Ovary (tissue), 3 donors: ENCODE results near the gene CWC25.

Source experiments
- CTCF ChIP-seq, 3 donors: fragments of 450-650 bp in 2 of 3; fragments of 200-600 bp in 1 of 3; IDR thresholded peaks; one replicate each; pipeline versions ENCODE4 v1.5.1 to v1.8.0; 2016 to 2022; ENCODE audit warnings: antibody characterized with exemption in 3 of 3, mild to moderate bottlenecking in 1 of 3
- EP300 ChIP-seq: sonication (generic); formaldehyde crosslinking; IDR thresholded peaks from one replicate; pipeline ENCODE4 v1.6.1; 2017; ENCODE audit warnings: antibody characterized with exemption
- POLR2A ChIP-seq: fragments of 450-650 bp; IDR thresholded peaks from one replicate; pipeline ENCODE4 v1.6.1; 2017; ENCODE audit warnings: antibody characterized with exemption, mild to moderate bottlenecking, moderate library complexity
- donor health status: DM: no; HTN: no; CAD: no.

- TF ChIP-seq EP300 (no peak), CTCF (IDR thresholded peaks at IDR 0.05) (no peak), POLR2A (no peak)
These were observed 26.3 kb upstream of the CWC25 start for GRCh38 chr17:38851434-38851833.
